HEK293T (cell line): ENCODE measurements around the gene PARVB.

ENCODE experiments used
- CTCF ChIA-PET: fragments of 350-600 bp; formaldehyde crosslinking; extraction: SDS; loops from one replicate; lab custom pipeline; 2021; ENCODE audit warnings: antibody characterized with exemption, inconsistent platforms; lab: Yijun Ruan, JAX
- POLR2A ChIA-PET: fragments of 350-600 bp; formaldehyde crosslinking; extraction: SDS; loops from one replicate; lab custom pipeline; 2020; ENCODE audit warnings: antibody characterized with exemption, inconsistent platforms; lab: Yijun Ruan, JAX
- DNase-seq: peaks from one replicate; pipeline ENCODE4 v3.0.0; 2012; ENCODE audit warnings: mixed read lengths; ENCODE audit errors: extremely low spot score
- ARNT ChIP-seq: fragments of 450-650 bp; IDR thresholded peaks from 2 replicates; pipeline ENCODE4 v1.6.1; 2017; ENCODE audit warnings: mild to moderate bottlenecking
- BHLHE40 ChIP-seq: fragments of 450-650 bp; IDR thresholded peaks from 2 replicates; pipeline ENCODE4 v1.6.1; 2016; ENCODE audit warnings: mild to moderate bottlenecking, moderate library complexity, borderline replicate concordance
- CTBP1 ChIP-seq: fragments of 450-650 bp; IDR thresholded peaks from 2 replicates; pipeline ENCODE4 v1.6.1; 2016; ENCODE audit warnings: borderline replicate concordance
- ELF4 ChIP-seq: fragments of 450-650 bp; IDR thresholded peaks from 2 replicates; pipeline ENCODE4 v1.6.1; 2017; ENCODE audit warnings: antibody characterized with exemption
- FOXA1 ChIP-seq: fragments of 450-650 bp; IDR thresholded peaks from 2 replicates; pipeline ENCODE4 v1.6.1; 2016; ENCODE audit warnings: mild to moderate bottlenecking
- FOXK2 ChIP-seq: fragments of 450-650 bp; IDR thresholded peaks from 2 replicates; pipeline ENCODE4 v1.6.1; 2016; ENCODE audit warnings: mild to moderate bottlenecking
- FOXM1 ChIP-seq: fragments of 450-650 bp; IDR thresholded peaks from 2 replicates; pipeline ENCODE4 v1.6.1; 2017; ENCODE audit warnings: mild to moderate bottlenecking, borderline replicate concordance
- HDGF ChIP-seq: fragments of 450-650 bp; IDR thresholded peaks from 2 replicates; pipeline ENCODE4 v1.6.1; 2017; ENCODE audit warnings: antibody characterized with exemption, borderline replicate concordance
- L3MBTL2 ChIP-seq: fragments of 450-650 bp; conservative IDR thresholded peaks from 2 replicates; pipeline ENCODE4 v1.6.1; 2016; ENCODE audit warnings: mild to moderate bottlenecking
- LEF1 ChIP-seq: fragments of 450-650 bp; IDR thresholded peaks from 2 replicates; pipeline ENCODE4 v1.6.1; 2017; ENCODE audit warnings: mild to moderate bottlenecking, borderline replicate concordance
- NFRKB ChIP-seq: fragments of 450-650 bp; IDR thresholded peaks from 2 replicates; pipeline ENCODE4 v1.6.1; 2016; ENCODE audit warnings: mild to moderate bottlenecking, moderate library complexity
- PKNOX1 ChIP-seq: fragments of 450-650 bp; IDR thresholded peaks from 2 replicates; pipeline ENCODE4 v1.6.1; 2016
- SP1 ChIP-seq: fragments of 450-650 bp; IDR thresholded peaks from 2 replicates; pipeline ENCODE4 v1.6.1; 2017
- SUZ12 ChIP-seq: fragments of 450-650 bp; IDR thresholded peaks from 2 replicates; pipeline ENCODE4 v1.6.1; 2016; ENCODE audit warnings: mild to moderate bottlenecking
- TARDBP ChIP-seq: fragments of 450-650 bp; IDR thresholded peaks from 2 replicates; pipeline ENCODE4 v1.6.1; 2016
- ZNF384 ChIP-seq: fragments of 450-650 bp; IDR thresholded peaks from 2 replicates; pipeline ENCODE4 v1.6.1; 2016

The PARVB gene

GRCh38 chr22:44084044-44084772 lies 60.1 kb downstream of the PARVB start:
- ChIA-PET CTCF (no interaction called here), POLR2A (no interaction called here)
- TF ChIP-seq SP1, result no peak
- TF ChIP-seq NFRKB, result no peak
- TF ChIP-seq ZNF384, result no peak
- TF ChIP-seq ELF4, result no peak

GRCh38 chr22:44085743-44086270 lies 61.7 kb downstream of the PARVB start:
- ChIA-PET POLR2A (interaction anchor here (0.7 kb wide), 1 partner anchor 92 kb away, joined by 3 read pairs; no protein-coding TSS in a partner anchor), CTCF (interaction anchor here (0.6 to 2.1 kb wide), 6 partner anchors 20 to 203 kb away, joined by 3 to 16 read pairs (median 3); no protein-coding TSS in a partner anchor)
- TF ChIP-seq TARDBP, result no peak
- no peak for TF ChIP-seq LEF1
- DNase-seq, result peak; percentile 40

More at GRCh38 chr22:44084044-44084772, 60.1 kb downstream of the PARVB start:
- DNase-seq, result no peak

- TF ChIP-seq SUZ12, result no peak
- no peak for TF ChIP-seq BHLHE40
- TF ChIP-seq CTBP1, result no peak
- no peak for TF ChIP-seq SP1
- DNase-seq, result no peak
- ChIA-PET CTCF (interaction anchor here (0.6 to 2.1 kb wide), 4 partner anchors 21 to 96 kb away, joined by 3 to 16 read pairs (median 3); no protein-coding TSS in a partner anchor), POLR2A (interaction anchor here (0.7 kb wide), 1 partner anchor 93 kb away, joined by 3 read pairs; no protein-coding TSS in a partner anchor)
These were observed 62.4 kb downstream of the PARVB start for GRCh38 chr22:44086271-44087088.

- no peak for DNase-seq
- TF ChIP-seq ARNT (no peak), FOXK2 (no peak), ZNF384 (no peak), ELF4 (no peak), TARDBP (no peak), HDGF (no peak), SP1 (no peak), LEF1 (no peak), SUZ12 (no peak), CTBP1 (no peak), NFRKB (no peak), FOXM1 (no peak), FOXA1 (no peak), BHLHE40 (no peak), L3MBTL2 (no peak), PKNOX1 (no peak)
- POLR2A ChIA-PET, result no interaction called here
- CTCF ChIA-PET, result interaction anchor here (0.7 to 2.1 kb wide), 2 partner anchors 80 to 94 kb away, joined by 3 to 16 read pairs; no protein-coding TSS in a partner anchor
These were observed 63.0 kb downstream of the PARVB start for GRCh38 chr22:44087089-44087430.

- no peak for TF ChIP-seq LEF1
- CTCF ChIA-PET, result no interaction called here
- POLR2A ChIA-PET, result no interaction called here
- DNase-seq, result no peak
These were observed 65.0 kb downstream of the PARVB start for GRCh38 chr22:44088976-44089570.

GRCh38 chr22:44089717-44090570 lies 65.8 kb downstream of the PARVB start:
- no peak for DNase-seq
- POLR2A ChIA-PET, result no interaction called here
- CTCF ChIA-PET, result no interaction called here
- no peak for TF ChIP-seq L3MBTL2
- no peak for TF ChIP-seq BHLHE40
- TF ChIP-seq HDGF, result no peak
- no peak for TF ChIP-seq SUZ12
- TF ChIP-seq SP1, result no peak
- TF ChIP-seq TARDBP, result no peak
- TF ChIP-seq FOXA1, result no peak
- TF ChIP-seq FOXK2, result no peak
- no peak for TF ChIP-seq ZNF384
- TF ChIP-seq PKNOX1, result no peak
